Gastroesophageal sphincter (tissue), 2 donors: ENCODE measurements around the gene GOLGB1.

Experiments used
- POLR2A ChIP-seq, 2 donors: fragments of 450-650 bp; IDR thresholded peaks; one replicate each; pipeline ENCODE4 v1.6.1; 2017; ENCODE audit warnings: antibody characterized with exemption in 2 of 2, mild to moderate bottlenecking in 2 of 2, moderate library complexity in 1 of 2
- POLR2AphosphoS5 ChIP-seq: sonication (generic); formaldehyde crosslinking; IDR thresholded peaks from one replicate; pipeline ENCODE4 v1.6.1; 2017; ENCODE audit warnings: antibody characterized with exemption

- TF ChIP-seq POLR2A (IDR thresholded peaks at IDR 0.05) (no peak), POLR2AphosphoS5 (no peak)
Observed at GRCh38 chr3:121752261-121752660, 2.7 kb upstream of the GOLGB1 start.
